Epidermal melanocyte (primary cell): ENCODE results near the gene SLC8A1.

ENCODE experiments used
- DNase-seq: peaks from one replicate; pipeline ENCODE4 v3.0.0; 2011; ENCODE audit warnings: low spot score; ENCODE audit not compliant: insufficient read length

The SLC8A1 gene

GRCh38 chr2:40451918-40452605 lies at the start of gene SLC8A1:
TSS of gene SLC8A1 (minus strand) at chr2:40452090.
- no peak for DNase-seq

GRCh38 chr2:40499437-40499836 lies 47.5 kb upstream of the SLC8A1 start:
- DNase-seq: no peak

GRCh38 chr2:40497251-40497859 lies 45.5 kb upstream of the SLC8A1 start:
- no peak for DNase-seq

- DNase-seq: no peak
These were observed 37.7 kb upstream of the SLC8A1 start for GRCh38 chr2:40489678-40489960.

- no peak for DNase-seq
These were observed 37.2 kb upstream of the SLC8A1 start for GRCh38 chr2:40488927-40489677.

- no peak for DNase-seq
These were observed 36.3 kb upstream of the SLC8A1 start for GRCh38 chr2:40488101-40488601.

- DNase-seq: no peak
These were observed 35.7 kb upstream of the SLC8A1 start for GRCh38 chr2:40487602-40488001.

GRCh38 chr2:40485854-40486253 lies 34.0 kb upstream of the SLC8A1 start:
- no peak for DNase-seq

GRCh38 chr2:40485318-40485717 lies 33.4 kb upstream of the SLC8A1 start:
- no peak for DNase-seq

GRCh38 chr2:40483549-40484243 lies 31.8 kb upstream of the SLC8A1 start:
- no peak for DNase-seq

- no peak for DNase-seq
These were observed 28.7 kb upstream of the SLC8A1 start for GRCh38 chr2:40480596-40480995.

GRCh38 chr2:40480073-40480472 lies 28.2 kb upstream of the SLC8A1 start:
- DNase-seq: no peak

GRCh38 chr2:40477361-40477760 lies 25.5 kb upstream of the SLC8A1 start:
- DNase-seq: no peak

- DNase-seq: no peak
These were observed 24.5 kb upstream of the SLC8A1 start for GRCh38 chr2:40476436-40476835.

GRCh38 chr2:40474306-40474705 lies 22.4 kb upstream of the SLC8A1 start:
- DNase-seq: no peak

GRCh38 chr2:40471866-40472265 lies 20.0 kb upstream of the SLC8A1 start:
- no peak for DNase-seq

- no peak for DNase-seq
These were observed 19.2 kb upstream of the SLC8A1 start for GRCh38 chr2:40470822-40471813.

GRCh38 chr2:40466935-40467572 lies 15.2 kb upstream of the SLC8A1 start:
- no peak for DNase-seq

- no peak for DNase-seq
These were observed 14.5 kb upstream of the SLC8A1 start for GRCh38 chr2:40466332-40466906.

GRCh38 chr2:40463112-40463511 lies 11.2 kb upstream of the SLC8A1 start:
- DNase-seq: no peak
